ENCODE data around the gene RAPGEF4. TPM values are rescaled to one million over a fixed set of nuclear protein-coding genes. Genes with fewer than 3 reads are reported as not detected.

Gene RAPGEF4
- total RNA-seq, 1 experiment from 2014 or later, result 0.59 TPM

GRCh38 chr2:172812158-172812744, 76.6 kb downstream of the RAPGEF4 start:
- H3K9me2 ChIP-seq (ENCODE audit: insufficient read depth), result no peaks in the 10 kb centered on the region
- H3K27me3 ChIP-seq (ENCODE audit: insufficient read depth, low read length), result 0 out of 2 replicates have a peak, but pooled peaks cover 6% of the 10 kb centered on the region
- DNase-seq (ENCODE audit: low read depth, low spot score) (no peak), ATAC-seq (no peak)
- H3K9me3 ChIP-seq (ENCODE audit: control insufficient read depth in 1 of 2, insufficient read depth in 1 of 2, low read depth in 1 of 2, low read length in 2 of 2), result no peaks in the 10 kb centered on the region
- BruUV-seq (replicated peaks), result no TSS peak
- no peaks in the 10 kb centered on the region for H4K20me1 ChIP-seq (ENCODE audit: insufficient read depth)
- TF ChIP-seq ZNF274 (IDR thresholded peaks at IDR 0.05; ENCODE audit: low read depth, low read length) (no peak), SIN3A (IDR thresholded peaks at IDR 0.05; ENCODE audit: low read depth) (no peak), EZH2phosphoT487 (IDR thresholded peaks at IDR 0.05; ENCODE audit: borderline replicate concordance) (no peak), POLR2AphosphoS5 (IDR thresholded peaks at IDR 0.05; ENCODE audit: low read depth, low read length) (no peak), EGR1 (IDR thresholded peaks at IDR 0.05; ENCODE audit: low read depth) (no peak), SP1 (IDR thresholded peaks at IDR 0.05; ENCODE audit: low read depth) (no peak), YY1 (IDR thresholded peaks at IDR 0.05; ENCODE audit: extremely low read depth, insufficient replicate concordance, low read depth, low read length) (no peak), ZFX (IDR thresholded peaks at IDR 0.05) (no peak), POLR2A (IDR thresholded peaks at IDR 0.05; ENCODE audit: borderline replicate concordance, extremely low read depth, insufficient read depth, insufficient read length) (no peak), RAD21 (IDR thresholded peaks at IDR 0.05; ENCODE audit: low read depth) (no peak), CEBPB (IDR thresholded peaks at IDR 0.05; ENCODE audit: low read depth) (no peak), CBX3 (IDR thresholded peaks at IDR 0.05; ENCODE audit: low read depth) (no peak), SRF (IDR thresholded peaks at IDR 0.05; ENCODE audit: low read depth) (no peak), EZH2 (IDR thresholded peaks at IDR 0.05) (no peak)
- TF ChIP-seq, protein P1, sequence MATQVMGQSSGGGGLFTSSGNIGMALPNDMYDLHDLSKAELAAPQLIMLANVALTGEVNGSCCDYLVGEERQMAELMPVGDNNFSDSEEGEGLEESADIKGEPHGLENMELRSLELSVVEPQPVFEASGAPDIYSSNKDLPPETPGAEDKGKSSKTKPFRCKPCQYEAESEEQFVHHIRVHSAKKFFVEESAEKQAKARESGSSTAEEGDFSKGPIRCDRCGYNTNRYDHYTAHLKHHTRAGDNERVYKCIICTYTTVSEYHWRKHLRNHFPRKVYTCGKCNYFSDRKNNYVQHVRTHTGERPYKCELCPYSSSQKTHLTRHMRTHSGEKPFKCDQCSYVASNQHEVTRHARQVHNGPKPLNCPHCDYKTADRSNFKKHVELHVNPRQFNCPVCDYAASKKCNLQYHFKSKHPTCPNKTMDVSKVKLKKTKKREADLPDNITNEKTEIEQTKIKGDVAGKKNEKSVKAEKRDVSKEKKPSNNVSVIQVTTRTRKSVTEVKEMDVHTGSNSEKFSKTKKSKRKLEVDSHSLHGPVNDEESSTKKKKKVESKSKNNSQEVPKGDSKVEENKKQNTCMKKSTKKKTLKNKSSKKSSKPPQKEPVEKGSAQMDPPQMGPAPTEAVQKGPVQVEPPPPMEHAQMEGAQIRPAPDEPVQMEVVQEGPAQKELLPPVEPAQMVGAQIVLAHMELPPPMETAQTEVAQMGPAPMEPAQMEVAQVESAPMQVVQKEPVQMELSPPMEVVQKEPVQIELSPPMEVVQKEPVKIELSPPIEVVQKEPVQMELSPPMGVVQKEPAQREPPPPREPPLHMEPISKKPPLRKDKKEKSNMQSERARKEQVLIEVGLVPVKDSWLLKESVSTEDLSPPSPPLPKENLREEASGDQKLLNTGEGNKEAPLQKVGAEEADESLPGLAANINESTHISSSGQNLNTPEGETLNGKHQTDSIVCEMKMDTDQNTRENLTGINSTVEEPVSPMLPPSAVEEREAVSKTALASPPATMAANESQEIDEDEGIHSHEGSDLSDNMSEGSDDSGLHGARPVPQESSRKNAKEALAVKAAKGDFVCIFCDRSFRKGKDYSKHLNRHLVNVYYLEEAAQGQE (IDR thresholded peaks at IDR 0.05; ENCODE audit: low read depth), result no peak
- TF ChIP-seq, protein P2, sequence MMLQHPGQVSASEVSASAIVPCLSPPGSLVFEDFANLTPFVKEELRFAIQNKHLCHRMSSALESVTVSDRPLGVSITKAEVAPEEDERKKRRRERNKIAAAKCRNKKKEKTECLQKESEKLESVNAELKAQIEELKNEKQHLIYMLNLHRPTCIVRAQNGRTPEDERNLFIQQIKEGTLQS (IDR thresholded peaks at IDR 0.05), result no peak
- TF ChIP-seq, protein P3, sequence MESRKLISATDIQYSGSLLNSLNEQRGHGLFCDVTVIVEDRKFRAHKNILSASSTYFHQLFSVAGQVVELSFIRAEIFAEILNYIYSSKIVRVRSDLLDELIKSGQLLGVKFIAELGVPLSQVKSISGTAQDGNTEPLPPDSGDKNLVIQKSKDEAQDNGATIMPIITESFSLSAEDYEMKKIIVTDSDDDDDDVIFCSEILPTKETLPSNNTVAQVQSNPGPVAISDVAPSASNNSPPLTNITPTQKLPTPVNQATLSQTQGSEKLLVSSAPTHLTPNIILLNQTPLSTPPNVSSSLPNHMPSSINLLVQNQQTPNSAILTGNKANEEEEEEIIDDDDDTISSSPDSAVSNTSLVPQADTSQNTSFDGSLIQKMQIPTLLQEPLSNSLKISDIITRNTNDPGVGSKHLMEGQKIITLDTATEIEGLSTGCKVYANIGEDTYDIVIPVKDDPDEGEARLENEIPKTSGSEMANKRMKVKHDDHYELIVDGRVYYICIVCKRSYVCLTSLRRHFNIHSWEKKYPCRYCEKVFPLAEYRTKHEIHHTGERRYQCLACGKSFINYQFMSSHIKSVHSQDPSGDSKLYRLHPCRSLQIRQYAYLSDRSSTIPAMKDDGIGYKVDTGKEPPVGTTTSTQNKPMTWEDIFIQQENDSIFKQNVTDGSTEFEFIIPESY (IDR thresholded peaks at IDR 0.05; ENCODE audit: extremely low read depth, insufficient replicate concordance, low read length), result no peak
- TF ChIP-seq, protein P4, sequence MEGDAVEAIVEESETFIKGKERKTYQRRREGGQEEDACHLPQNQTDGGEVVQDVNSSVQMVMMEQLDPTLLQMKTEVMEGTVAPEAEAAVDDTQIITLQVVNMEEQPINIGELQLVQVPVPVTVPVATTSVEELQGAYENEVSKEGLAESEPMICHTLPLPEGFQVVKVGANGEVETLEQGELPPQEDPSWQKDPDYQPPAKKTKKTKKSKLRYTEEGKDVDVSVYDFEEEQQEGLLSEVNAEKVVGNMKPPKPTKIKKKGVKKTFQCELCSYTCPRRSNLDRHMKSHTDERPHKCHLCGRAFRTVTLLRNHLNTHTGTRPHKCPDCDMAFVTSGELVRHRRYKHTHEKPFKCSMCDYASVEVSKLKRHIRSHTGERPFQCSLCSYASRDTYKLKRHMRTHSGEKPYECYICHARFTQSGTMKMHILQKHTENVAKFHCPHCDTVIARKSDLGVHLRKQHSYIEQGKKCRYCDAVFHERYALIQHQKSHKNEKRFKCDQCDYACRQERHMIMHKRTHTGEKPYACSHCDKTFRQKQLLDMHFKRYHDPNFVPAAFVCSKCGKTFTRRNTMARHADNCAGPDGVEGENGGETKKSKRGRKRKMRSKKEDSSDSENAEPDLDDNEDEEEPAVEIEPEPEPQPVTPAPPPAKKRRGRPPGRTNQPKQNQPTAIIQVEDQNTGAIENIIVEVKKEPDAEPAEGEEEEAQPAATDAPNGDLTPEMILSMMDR (IDR thresholded peaks at IDR 0.05 in 2 of 3, conservative IDR thresholded peaks at IDR 0.05 in 1 of 3; ENCODE audit: borderline replicate concordance in 1 of 3, insufficient read depth in 1 of 3, low read depth in 2 of 3, low read length in 2 of 3), result no peak
- no peaks in the 10 kb centered on the region for H3K36me3 ChIP-seq (ENCODE audit: control insufficient read depth in 1 of 2, insufficient read depth in 2 of 2, low read length in 2 of 2)
- H3K4me2 ChIP-seq (ENCODE audit: low read length), result no peak overlapping the region
- H3K4me3 ChIP-seq (replicated peaks in 1 of 2; ENCODE audit: low read depth in 1 of 2, low read length in 2 of 2), result no peak overlapping the region
- ChIA-PET POLR2A (no interaction called here), CTCF (interaction anchor here (2.5 kb wide), 1 partner anchor 120 kb away, joined by 56 read pairs; no protein-coding TSS in a partner anchor), RAD21 (ENCODE audit: low non-redundant PET in 1 of 2, low total read pairs in 2 of 2, uncharacterized antibody in 2 of 2, unreplicated experiment in 2 of 2) (interaction anchor here in 1 of 2 experiments (0.6 kb wide), 1 partner anchor 120 kb away, joined by 3 read pairs; no protein-coding TSS in a partner anchor)
- H3K4me1 ChIP-seq (ENCODE audit: control insufficient read depth in 1 of 2, insufficient read depth in 2 of 2, low read length in 2 of 2), result no peaks in the 10 kb centered on the region
- no peak overlapping the region for H3K27ac ChIP-seq (ENCODE audit: low read depth, low read length)
- no peaks in the 10 kb centered on the region for H3K79me2 ChIP-seq (ENCODE audit: insufficient read depth, low read length)
- H2AFZ ChIP-seq (ENCODE audit: low read depth, low read length, poor library complexity, severe bottlenecking), result no peak overlapping the region
- intact Hi-C loops (cut with micrococcal nuclease), result no loop called here
- no peak overlapping the region for H3K9ac ChIP-seq (ENCODE audit: low read length)
